ENCODE measurements around the gene SLC25A30. TPM values are rescaled to one million over a fixed set of nuclear protein-coding genes. Genes with fewer than 3 reads are reported as not detected.
"Not testable (repeated sequence)": the region's sequence is repeated elsewhere in the genome, so short reads cannot be mapped to it uniquely, and the experiment has no call there.

Gene SLC25A30
- total and polyA plus RNA-seq, 2 of the 13 experiments (the other 11 are each of a cell fraction or from before 2014, with no cell fraction given): 19.6 to 22.5 TPM

- 0 out of 2 replicates have a peak, but pooled peaks have one; percentile 27 for TF ChIP-seq ZNF605 (CRISPR knock-in tag; IDR thresholded peaks at IDR 0.05)
- TF ChIP-seq DNMT1 (CRISPR knock-in tag; IDR thresholded peaks at IDR 0.05): no peak
- TF ChIP-seq MAFF (IDR thresholded peaks at IDR 0.05; ENCODE audit: low read depth, low read length): no peak
- peak; percentile 43; the same call in 1 of the 2 replicates for TF ChIP-seq PHF21A (CRISPR knock-in tag; IDR thresholded peaks at IDR 0.05)
- TF ChIP-seq KLF9 (CRISPR knock-in tag; IDR thresholded peaks at IDR 0.05; ENCODE audit: low read depth): no peak
- TF ChIP-seq ZNF546 (CRISPR knock-in tag; conservative IDR thresholded peaks at IDR 0.05): no peak
- TF ChIP-seq PAX8 (CRISPR knock-in tag; IDR thresholded peaks at IDR 0.05; ENCODE audit: borderline replicate concordance): no peak
- TF ChIP-seq PCBP1 (IDR thresholded peaks at IDR 0.05; ENCODE audit: borderline replicate concordance, low read depth, low read length): no peak
- TF ChIP-seq TFAP4 (IDR thresholded peaks at IDR 0.05; ENCODE audit: borderline replicate concordance, low read depth): no peak
Observed at GRCh38 chr13:45432737-45433380, 14.7 kb upstream of the SLC25A30 start (continued).

- H3K9ac ChIP-seq (ENCODE audit: insufficient read depth, low read depth, low read length); H3K36me3 ChIP-seq (replicated peaks in 1 of 2; ENCODE audit: control insufficient read depth in 1 of 2, insufficient read depth in 2 of 2, low read length in 2 of 2); intact Hi-C loops (cut with micrococcal nuclease; ENCODE audit: unreplicated experiment); ATAC-seq; H3K79me2 ChIP-seq (ENCODE audit: insufficient read depth, low read length); FAIRE-seq; H3K27me3 ChIP-seq (ENCODE audit: control insufficient read depth in 1 of 2, insufficient read depth in 2 of 2, low read length in 2 of 2); POLR2A ChIA-PET; H3K4me3 ChIP-seq (replicated peaks in 1 of 3; ENCODE audit: insufficient read depth in 1 of 3, low read depth in 2 of 3, low read length in 3 of 3); H3K4me2 ChIP-seq (ENCODE audit: low read depth, low read length); BruUV-seq (replicated peaks); H3K27ac ChIP-seq (ENCODE audit: extremely low read length, insufficient read depth, low read length); H2AFZ ChIP-seq (ENCODE audit: low read length); H4K20me1 ChIP-seq (ENCODE audit: insufficient read depth, low read length); CTCF ChIA-PET (ENCODE audit: low intra/inter-chr PET ratio, low total read pairs); H3K9me3 ChIP-seq (ENCODE audit: low read length); in situ Hi-C loops (cut with HindIII; ENCODE audit: extremely low pct_ligation_motif_present, low pct_unique_long_range_greater_than_20kb); DNase-seq (ENCODE audit: low spot score): not testable (repeated sequence)
- WGBS (ENCODE audit: low lambda C conversion rate): 78% methylated on average over 16 of the region's 16 CpGs
- H3K4me1 ChIP-seq (ENCODE audit: insufficient read depth, low read length): peaks cover 11% of the 10 kb centered on the region; the same call in 1 of the 2 replicates
Observed at GRCh38 chr13:45426056-45426841, 8.1 kb upstream of the SLC25A30 start.

Data from HepG2 (cell line).